Neural cell (in vitro differentiated cells): Measurements from ENCODE around the gene MIS18BP1. TPM values are rescaled to one million over a fixed set of nuclear protein-coding genes. Genes with fewer than 3 reads are reported as not detected.

Source experiments
- H2AFZ ChIP-seq: fragments of 200-600, 300-800 bp; sonication (generic), shearing (Covaris generic); 2 replicates; pipeline ENCODE4 v1.6.0; 2014; ENCODE audit warnings: low read depth, mild to moderate bottlenecking, antibody characterized with exemption, low read length, moderate library complexity
- H3F3A ChIP-seq: fragments of 200-600 bp; shearing (Covaris generic); 2 replicates; pipeline ENCODE4 v1.6.1; 2016; ENCODE audit warnings: mild to moderate bottlenecking, moderate library complexity, mixed read lengths, antibody characterized with exemption, low read length; ENCODE audit not compliant: insufficient read depth, poor library complexity, severe bottlenecking
- H3K27ac ChIP-seq: fragments of 200-600, 300-800 bp; sonication (generic), shearing (Covaris generic); 2 replicates; pipeline ENCODE4 v1.5.1; 2014; ENCODE audit warnings: mild to moderate bottlenecking, low read length, moderate library complexity
- H3K27me3 ChIP-seq: fragments of 300-800, 200-600 bp; sonication (generic), shearing (Covaris generic); 2 replicates; pipeline ENCODE4 v1.6.0; 2014; ENCODE audit warnings: mild to moderate bottlenecking, low read depth, low read length, moderate library complexity; ENCODE audit not compliant: insufficient read depth
- H3K36me3 ChIP-seq: fragments of 300-800, 200-600 bp; sonication (generic), shearing (Covaris generic); 2 replicates; pipeline ENCODE4 v1.5.1; 2014; ENCODE audit warnings: mild to moderate bottlenecking, antibody characterized with exemption, low read length, moderate library complexity; ENCODE audit not compliant: insufficient read depth
- H3K4me2 ChIP-seq: fragments of 300-800, 200-600 bp; sonication (generic), shearing (Covaris generic); 2 replicates; pipeline ENCODE4 v1.6.0; 2014; ENCODE audit warnings: mild to moderate bottlenecking, low read length
- H3K4me3 ChIP-seq: fragments of 300-800, 200-600 bp; sonication (generic), shearing (Covaris generic); 2 replicates; pipeline ENCODE4 v1.5.1; 2014; ENCODE audit warnings: mild to moderate bottlenecking, low read length, moderate library complexity
- H3K79me2 ChIP-seq: fragments of 200-600 bp; shearing (Covaris generic); replicated peaks from 2 replicates; pipeline ENCODE4 v1.6.0; 2014; ENCODE audit warnings: mild to moderate bottlenecking, low read length, moderate library complexity; ENCODE audit not compliant: insufficient read depth
- H3K9ac ChIP-seq: fragments of 300-800, 200-600 bp; sonication (generic), shearing (Covaris generic); 2 replicates; pipeline ENCODE4 v1.6.1; 2016; ENCODE audit warnings: mild to moderate bottlenecking, low read length, mixed read lengths
- H3K9me2 ChIP-seq: fragments of 200-600 bp; shearing (Covaris generic); 2 replicates; pipeline ENCODE4 v1.6.1; 2016; ENCODE audit warnings: mild to moderate bottlenecking, low read length, mixed read lengths; ENCODE audit not compliant: insufficient read depth
- H3K9me3 ChIP-seq: fragments of 200-600, 300-800 bp; sonication (generic), shearing (Covaris generic); 2 replicates; pipeline ENCODE4 v1.6.1; 2016; ENCODE audit warnings: mild to moderate bottlenecking, mixed run types, low read length, moderate library complexity, mixed read lengths
- H4K20me1 ChIP-seq: fragments of 200-600 bp; shearing (Covaris generic); 2 replicates; pipeline ENCODE4 v1.6.1; 2016; ENCODE audit warnings: mild to moderate bottlenecking, mixed run types; ENCODE audit not compliant: insufficient read depth
- EP300 ChIP-seq: fragments of 450-650 bp; conservative IDR thresholded peaks from 2 replicates; pipeline ENCODE4 v1.6.1; 2014; ENCODE audit warnings: antibody characterized with exemption, mild to moderate bottlenecking, moderate library complexity; ENCODE audit not compliant: poor library complexity, severe bottlenecking
- EZH2 ChIP-seq: fragments of 200-600, 300-800 bp; shearing (Covaris generic), sonication (generic); IDR thresholded peaks from 2 replicates; pipeline ENCODE4 v1.6.1; 2014; ENCODE audit warnings: antibody characterized with exemption, low read length, borderline replicate concordance, mild to moderate bottlenecking; ENCODE audit not compliant: insufficient read depth, poor library complexity, severe bottlenecking
- MXI1 ChIP-seq: fragments of 450-650 bp; conservative IDR thresholded peaks from 2 replicates; pipeline ENCODE4 v1.6.1; 2014; ENCODE audit warnings: antibody characterized with exemption, mild to moderate bottlenecking; ENCODE audit not compliant: poor library complexity, severe bottlenecking
- POLR2AphosphoS5 ChIP-seq: IDR thresholded peaks from 2 replicates; pipeline ENCODE4 v1.6.1; 2012
- RAD21 ChIP-seq: fragments of 450-650 bp; conservative IDR thresholded peaks from 2 replicates; pipeline ENCODE4 v1.6.1; 2014; ENCODE audit warnings: antibody characterized with exemption, mild to moderate bottlenecking, moderate library complexity
- SMC3 ChIP-seq: fragments of 450-650 bp; conservative IDR thresholded peaks from 2 replicates; pipeline ENCODE4 v1.6.1; 2014; ENCODE audit warnings: antibody characterized with exemption, mild to moderate bottlenecking, moderate library complexity; ENCODE audit not compliant: poor library complexity
- TAF1 ChIP-seq: IDR thresholded peaks from 2 replicates; pipeline ENCODE4 v1.6.1; 2012; ENCODE audit warnings: low read depth
- polyA plus RNA-seq: library from polyadenylated mRNA; depleted of rRNA; stranded (reverse); fragments of >200 nt; gene quantifications from 2 replicates; pipeline ENCODE4 v1.2.3, GENCODE V29; 2014
- TF ChIP-seq, protein P1 (sequence below): IDR thresholded peaks from 2 replicates; pipeline ENCODE4 v1.6.1; 2012; ENCODE audit warnings: borderline replicate concordance
- TF ChIP-seq, protein P2 (sequence below): fragments of 450-650 bp; IDR thresholded peaks from 2 replicates; pipeline ENCODE4 v1.5.1; 2014; ENCODE audit warnings: antibody characterized with exemption, mild to moderate bottlenecking, moderate library complexity; ENCODE audit not compliant: poor library complexity, severe bottlenecking

Gene MIS18BP1
- polyA plus RNA-seq, 1 donor from 2014 or later: 1.2 TPM

DNA sequence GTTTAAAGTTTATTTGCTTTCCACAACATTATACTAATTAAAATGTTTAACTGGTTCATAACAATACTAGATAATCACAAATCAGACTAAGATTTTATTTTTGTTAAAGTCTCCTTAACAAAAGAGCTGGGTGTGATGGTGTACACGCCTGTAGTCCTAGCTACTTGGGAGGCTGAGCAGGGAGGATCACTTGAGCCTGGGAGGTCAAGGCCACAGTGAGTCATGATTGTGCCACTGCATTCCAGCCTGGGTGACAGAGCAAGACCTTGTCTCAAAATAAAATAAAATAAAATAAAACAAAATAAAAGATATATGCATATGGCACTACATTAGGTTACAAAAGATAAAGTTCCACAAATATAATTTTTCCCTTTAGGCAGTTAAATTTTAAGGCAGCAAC is 5.6 kb downstream of the MIS18BP1 start:
- Histone ChIP-seq H2AFZ (no peak overlapping the region), H3K27ac (no peak overlapping the region), H3K9me2 (no peaks in the 10 kb centered on the region), H3K4me3 (no peak overlapping the region), H3K79me2 (peaks cover 47% of the 10 kb centered on the region), H3K36me3 (no peaks in the 10 kb centered on the region), H3K27me3 (no peaks in the 10 kb centered on the region), H3F3A (no peaks in the 10 kb centered on the region), H3K9ac (no peak overlapping the region), H4K20me1 (no peaks in the 10 kb centered on the region), H3K4me2 (no peak overlapping the region), H3K9me3 (no peaks in the 10 kb centered on the region)
- TF ChIP-seq, protein P1, sequence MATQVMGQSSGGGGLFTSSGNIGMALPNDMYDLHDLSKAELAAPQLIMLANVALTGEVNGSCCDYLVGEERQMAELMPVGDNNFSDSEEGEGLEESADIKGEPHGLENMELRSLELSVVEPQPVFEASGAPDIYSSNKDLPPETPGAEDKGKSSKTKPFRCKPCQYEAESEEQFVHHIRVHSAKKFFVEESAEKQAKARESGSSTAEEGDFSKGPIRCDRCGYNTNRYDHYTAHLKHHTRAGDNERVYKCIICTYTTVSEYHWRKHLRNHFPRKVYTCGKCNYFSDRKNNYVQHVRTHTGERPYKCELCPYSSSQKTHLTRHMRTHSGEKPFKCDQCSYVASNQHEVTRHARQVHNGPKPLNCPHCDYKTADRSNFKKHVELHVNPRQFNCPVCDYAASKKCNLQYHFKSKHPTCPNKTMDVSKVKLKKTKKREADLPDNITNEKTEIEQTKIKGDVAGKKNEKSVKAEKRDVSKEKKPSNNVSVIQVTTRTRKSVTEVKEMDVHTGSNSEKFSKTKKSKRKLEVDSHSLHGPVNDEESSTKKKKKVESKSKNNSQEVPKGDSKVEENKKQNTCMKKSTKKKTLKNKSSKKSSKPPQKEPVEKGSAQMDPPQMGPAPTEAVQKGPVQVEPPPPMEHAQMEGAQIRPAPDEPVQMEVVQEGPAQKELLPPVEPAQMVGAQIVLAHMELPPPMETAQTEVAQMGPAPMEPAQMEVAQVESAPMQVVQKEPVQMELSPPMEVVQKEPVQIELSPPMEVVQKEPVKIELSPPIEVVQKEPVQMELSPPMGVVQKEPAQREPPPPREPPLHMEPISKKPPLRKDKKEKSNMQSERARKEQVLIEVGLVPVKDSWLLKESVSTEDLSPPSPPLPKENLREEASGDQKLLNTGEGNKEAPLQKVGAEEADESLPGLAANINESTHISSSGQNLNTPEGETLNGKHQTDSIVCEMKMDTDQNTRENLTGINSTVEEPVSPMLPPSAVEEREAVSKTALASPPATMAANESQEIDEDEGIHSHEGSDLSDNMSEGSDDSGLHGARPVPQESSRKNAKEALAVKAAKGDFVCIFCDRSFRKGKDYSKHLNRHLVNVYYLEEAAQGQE: no peak
- no peak for TF ChIP-seq SMC3
- TF ChIP-seq EP300: no peak
- no peak for TF ChIP-seq TAF1
- TF ChIP-seq, protein P2, sequence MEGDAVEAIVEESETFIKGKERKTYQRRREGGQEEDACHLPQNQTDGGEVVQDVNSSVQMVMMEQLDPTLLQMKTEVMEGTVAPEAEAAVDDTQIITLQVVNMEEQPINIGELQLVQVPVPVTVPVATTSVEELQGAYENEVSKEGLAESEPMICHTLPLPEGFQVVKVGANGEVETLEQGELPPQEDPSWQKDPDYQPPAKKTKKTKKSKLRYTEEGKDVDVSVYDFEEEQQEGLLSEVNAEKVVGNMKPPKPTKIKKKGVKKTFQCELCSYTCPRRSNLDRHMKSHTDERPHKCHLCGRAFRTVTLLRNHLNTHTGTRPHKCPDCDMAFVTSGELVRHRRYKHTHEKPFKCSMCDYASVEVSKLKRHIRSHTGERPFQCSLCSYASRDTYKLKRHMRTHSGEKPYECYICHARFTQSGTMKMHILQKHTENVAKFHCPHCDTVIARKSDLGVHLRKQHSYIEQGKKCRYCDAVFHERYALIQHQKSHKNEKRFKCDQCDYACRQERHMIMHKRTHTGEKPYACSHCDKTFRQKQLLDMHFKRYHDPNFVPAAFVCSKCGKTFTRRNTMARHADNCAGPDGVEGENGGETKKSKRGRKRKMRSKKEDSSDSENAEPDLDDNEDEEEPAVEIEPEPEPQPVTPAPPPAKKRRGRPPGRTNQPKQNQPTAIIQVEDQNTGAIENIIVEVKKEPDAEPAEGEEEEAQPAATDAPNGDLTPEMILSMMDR: no peak
- no peak for TF ChIP-seq MXI1
- no peak for TF ChIP-seq EZH2
- no peak for TF ChIP-seq POLR2AphosphoS5
- no peak for TF ChIP-seq RAD21

DNA sequence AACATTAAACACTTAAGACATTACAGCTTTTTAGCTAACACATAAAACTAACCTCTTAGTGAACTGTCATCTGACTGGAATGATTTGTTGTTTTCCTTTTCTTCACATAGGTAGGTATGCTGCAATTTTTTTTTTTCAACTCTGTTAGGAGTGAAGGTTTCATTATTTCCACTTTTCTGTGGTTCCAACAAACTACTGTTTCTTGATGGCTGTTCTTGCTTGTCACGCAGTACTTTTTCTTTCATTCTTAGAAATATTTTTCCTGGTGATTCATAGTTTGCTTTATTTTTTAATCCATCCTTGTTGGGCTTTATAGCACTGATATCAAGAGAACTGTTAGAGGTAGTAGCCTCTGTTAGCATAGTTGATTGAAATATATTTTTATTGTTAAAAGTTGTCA is 6.3 kb downstream of the MIS18BP1 start:
- H3K27me3 ChIP-seq: no peaks in the 10 kb centered on the region

More for the DNA sequence above, 6.3 kb downstream of the MIS18BP1 start:
- H2AFZ ChIP-seq: no peak overlapping the region
- H4K20me1 ChIP-seq: no peaks in the 10 kb centered on the region
- H3K36me3 ChIP-seq: no peaks in the 10 kb centered on the region
- no peak overlapping the region for H3K4me3 ChIP-seq
- H3K9ac ChIP-seq: no peak overlapping the region
- H3K9me2 ChIP-seq: no peaks in the 10 kb centered on the region
- no peak overlapping the region for H3K4me2 ChIP-seq
- peaks cover 43% of the 10 kb centered on the region for H3K79me2 ChIP-seq
- no peaks in the 10 kb centered on the region for H3K9me3 ChIP-seq
- no peaks in the 10 kb centered on the region for H3F3A ChIP-seq
- no peak for TF ChIP-seq POLR2AphosphoS5
- no peak for TF ChIP-seq SMC3
- TF ChIP-seq, protein P2: no peak
- TF ChIP-seq EP300: no peak
- no peak for TF ChIP-seq EZH2
- TF ChIP-seq MXI1: no peak
- TF ChIP-seq, protein P1: no peak
- TF ChIP-seq TAF1: no peak
- no peak for TF ChIP-seq RAD21
- H3K27ac ChIP-seq: no peak overlapping the region
